HG02588 (cell line): ENCODE results near the gene ATE1.
"Not testable (repeated sequence)": the region's sequence is repeated elsewhere in the genome, so short reads cannot be mapped to it uniquely, and the experiment has no call there.

ENCODE experiments used
- ATAC-seq: cut with Tn5 transposase; IDR thresholded peaks from one replicate; pipeline ENCODE4 v1.9.1; 2021; ENCODE audit warnings: mild to moderate bottlenecking, moderate library complexity; ENCODE audit not compliant: unreplicated experiment

The ATE1 gene

DNA sequence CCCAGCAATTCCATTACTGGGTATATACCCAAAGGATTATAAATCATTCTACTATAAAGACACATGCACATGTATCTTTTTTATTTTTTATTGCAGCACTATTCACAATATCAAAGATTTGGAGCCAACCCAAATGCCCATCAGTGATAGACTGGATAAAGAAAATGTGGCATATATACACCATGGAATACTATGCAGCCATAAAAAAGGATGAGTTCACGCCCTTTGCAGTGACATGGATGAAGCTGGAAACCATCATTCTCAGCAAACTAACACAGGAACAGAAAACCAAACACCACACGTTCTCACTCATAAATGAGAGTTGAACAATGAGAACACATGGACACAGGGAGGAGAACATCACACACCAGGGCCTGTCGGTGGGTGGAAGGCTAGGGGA is 228.1 kb downstream of the ATE1 start:
- ATAC-seq: not testable (repeated sequence)

DNA sequence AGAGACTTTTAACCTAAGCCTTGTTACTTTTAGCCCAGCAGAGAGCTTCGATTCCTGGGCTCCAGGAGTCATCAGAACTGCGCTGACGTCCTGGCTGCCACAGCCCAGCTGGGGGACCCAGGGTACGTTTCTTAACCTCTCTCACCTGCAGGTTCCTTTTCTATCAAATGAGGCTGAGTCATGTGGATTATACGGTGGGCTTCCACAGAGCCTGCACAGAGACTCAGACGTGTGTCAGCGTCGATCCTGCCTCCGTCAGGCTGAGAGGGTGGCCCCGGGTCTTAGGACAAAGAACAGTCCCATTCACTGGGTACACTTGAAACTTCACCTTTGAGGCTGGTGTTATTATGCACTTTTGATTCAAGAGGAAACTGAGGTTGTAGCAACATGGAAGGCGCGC is 228.9 kb downstream of the ATE1 start:
- ATAC-seq: no peak

DNA sequence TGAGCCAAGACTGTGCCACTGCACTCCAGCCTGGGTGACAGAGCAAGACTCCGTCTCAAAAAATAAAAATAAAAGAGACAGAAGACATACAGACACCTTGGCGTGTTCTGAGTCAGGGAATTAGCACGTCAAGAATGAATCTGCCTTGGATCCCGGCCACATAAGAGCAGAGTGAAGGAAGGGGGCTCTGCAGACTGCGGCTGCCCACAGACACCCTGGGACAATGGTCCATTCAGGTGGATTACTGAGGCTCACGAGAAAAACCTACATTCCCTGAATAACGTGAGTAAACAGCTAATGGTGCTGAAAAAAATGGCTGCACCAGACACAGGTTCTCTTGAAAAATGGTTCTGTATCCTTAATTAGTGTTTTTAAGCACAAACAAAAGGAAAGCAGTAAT is 229.5 kb downstream of the ATE1 start:
- ATAC-seq: no peak

DNA sequence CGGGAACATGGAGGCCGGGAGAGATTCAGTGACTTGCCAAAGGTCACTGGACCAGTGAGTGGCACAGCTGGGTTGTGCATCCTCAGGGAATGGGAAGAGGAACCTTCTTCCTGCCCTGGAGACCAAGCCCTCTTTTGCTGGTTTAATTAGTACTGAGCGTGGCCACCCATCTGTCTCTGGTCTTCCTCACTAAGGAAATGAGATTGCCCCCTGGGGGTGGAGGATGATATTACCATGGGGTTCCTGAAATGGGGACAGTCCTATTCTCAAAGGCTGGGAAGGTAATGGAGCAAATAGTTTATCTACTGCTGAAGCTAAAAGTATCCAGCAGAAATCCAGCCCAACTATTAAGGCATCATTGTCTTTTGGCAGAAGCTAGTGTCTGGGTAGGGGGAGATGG is 231.0 kb downstream of the ATE1 start:
- ATAC-seq: no peak

DNA sequence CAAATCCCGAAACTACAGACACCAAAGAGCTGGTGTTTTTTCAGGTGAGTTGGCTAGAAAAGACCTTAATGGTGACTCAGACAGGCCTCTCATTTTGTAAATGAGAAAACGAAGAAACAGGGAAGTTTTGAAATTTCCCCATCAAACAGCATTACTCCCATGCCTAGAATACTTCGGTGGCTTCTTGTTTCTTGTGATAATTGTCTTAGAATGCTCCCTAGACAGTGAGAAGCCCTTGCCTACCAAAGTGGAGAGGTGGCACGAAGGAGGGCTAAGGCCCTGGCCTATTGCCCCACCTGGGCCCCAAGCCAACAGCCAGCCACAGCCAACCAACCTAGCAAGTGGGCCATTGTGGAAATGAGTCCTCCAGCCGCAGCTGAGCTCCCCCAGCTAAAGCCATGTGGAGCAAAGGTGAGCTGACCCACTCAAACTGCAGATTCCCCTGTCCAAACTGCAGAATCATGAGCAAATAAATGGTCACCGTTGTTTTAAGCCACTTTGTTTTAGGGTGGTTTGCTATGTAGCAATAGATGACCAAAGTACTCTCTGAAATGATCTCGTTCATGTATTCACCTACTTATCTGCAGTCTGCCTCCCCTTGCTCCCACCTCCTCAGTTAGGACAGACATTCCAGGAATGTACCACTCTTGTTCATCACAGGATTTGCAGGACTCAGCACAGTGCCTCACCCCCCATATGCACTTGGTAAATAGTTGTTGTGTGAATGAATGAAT is 231.9 kb downstream of the ATE1 start:
- no peak for ATAC-seq

DNA sequence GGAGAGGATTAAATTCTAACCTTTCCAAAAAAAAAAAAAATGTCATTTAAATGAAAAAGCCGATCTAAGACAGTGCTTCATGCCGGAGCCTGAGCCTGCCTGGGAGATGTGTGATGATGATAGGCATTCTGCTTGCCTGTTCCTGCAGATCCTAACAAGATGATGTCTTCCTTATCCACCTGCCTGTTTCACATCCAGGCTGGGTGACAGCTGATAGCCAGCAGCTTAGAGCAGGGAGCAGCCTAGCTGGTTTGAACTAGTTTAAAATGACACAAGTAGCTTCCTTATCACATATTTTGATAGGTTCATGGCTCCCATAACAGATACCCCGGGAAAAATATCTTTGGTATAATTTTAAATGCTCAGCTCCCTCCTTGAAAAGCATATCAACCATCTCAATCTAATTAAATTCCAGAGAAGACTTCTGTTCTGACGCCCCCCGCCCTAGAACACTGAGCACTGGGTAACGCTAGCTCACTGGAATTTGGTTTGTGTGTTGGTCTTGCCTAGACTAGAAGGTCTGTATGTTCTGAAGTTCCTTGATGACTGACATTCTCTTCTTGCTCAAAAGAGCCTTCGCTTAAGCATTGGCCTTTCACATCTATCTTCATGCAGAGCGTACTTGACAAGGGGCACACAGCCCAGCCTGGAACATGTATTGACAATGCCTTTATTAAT is 232.7 kb downstream of the ATE1 start:
- ATAC-seq: no peak

DNA sequence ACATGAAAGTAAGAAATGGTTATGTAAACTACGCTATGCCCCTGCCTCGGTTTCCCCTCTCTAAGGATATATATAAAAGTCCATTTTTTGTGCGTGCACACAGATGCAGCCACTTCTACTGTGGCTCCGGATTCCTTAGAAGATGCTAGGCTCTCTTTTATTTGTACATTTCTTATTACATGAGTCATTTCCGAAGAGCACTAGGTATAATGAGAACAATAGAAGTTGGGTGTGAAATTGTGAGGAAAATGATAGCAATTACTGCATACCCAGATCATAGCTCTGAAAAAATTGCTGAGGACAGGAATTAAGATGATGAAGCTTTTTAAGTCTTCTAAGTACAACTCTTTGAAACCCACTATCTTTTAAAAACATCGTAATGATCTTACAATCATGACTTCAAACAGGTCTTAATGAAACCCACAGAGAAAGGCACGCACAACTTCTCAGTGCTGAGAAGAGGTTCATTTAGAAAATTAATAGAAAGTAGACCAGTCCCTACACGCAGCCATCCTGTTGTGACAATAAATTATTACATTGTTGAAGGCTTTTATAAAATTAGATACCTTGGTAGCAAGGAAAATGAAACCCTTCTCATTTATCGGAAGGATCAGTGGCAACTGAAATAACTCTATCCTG is 233.4 kb downstream of the ATE1 start:
- no peak for ATAC-seq

DNA sequence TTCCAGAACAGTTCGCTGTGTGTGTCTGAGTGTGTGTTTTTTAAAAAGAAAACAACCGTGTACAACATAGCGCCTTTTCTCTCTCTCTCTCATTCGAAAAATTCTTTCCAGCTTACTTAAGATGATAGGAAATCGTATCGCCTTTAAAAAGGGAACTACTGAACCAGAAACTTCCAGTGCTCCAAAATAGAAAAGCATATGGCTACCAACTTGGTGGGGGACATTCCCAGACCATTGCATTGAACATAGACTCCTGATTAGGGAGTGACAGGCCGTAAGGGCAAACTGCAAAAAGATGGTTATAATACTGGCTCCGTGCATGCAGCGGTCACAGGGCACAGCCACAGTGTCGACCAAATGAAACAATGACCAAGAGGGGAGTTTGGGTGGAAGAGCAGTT is 235.2 kb downstream of the ATE1 start:
- ATAC-seq: no peak

DNA sequence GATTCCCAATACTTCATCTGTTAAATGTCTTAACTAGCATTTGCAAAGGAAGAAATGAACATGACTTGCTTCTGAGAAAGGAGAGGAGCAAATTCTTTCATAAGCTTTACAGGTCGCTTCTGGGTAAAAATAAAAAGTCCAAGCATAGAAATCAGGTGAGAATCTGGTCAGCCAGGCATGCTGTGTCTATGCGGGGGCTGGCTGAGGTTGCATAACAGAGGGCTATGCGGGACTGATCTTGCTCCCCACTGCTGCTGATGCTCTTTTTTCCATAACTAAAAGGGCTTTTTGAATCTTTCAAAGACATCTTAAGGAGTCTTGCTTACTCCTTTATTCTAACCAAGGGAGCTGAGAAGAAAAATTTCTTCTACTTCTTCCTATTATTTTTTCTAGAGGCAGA is 236.9 kb downstream of the ATE1 start:
- ATAC-seq: no peak
